HepG2 (cell line): ENCODE results near the gene CD164L2. TPM values are rescaled to one million over a fixed set of nuclear protein-coding genes. Genes with fewer than 3 reads are reported as not detected.

Experiments
- BCLAF1 ChIP-seq: fragments of 450-650 bp; IDR thresholded peaks from 2 replicates; pipeline ENCODE4 v1.6.1; 2017; ENCODE audit warnings: mild to moderate bottlenecking
- GATA4 ChIP-seq: sonication (generic); IDR thresholded peaks from 2 replicates; pipeline ENCODE4 v1.6.1; 2016; ENCODE audit warnings: antibody characterized with exemption, low read depth, borderline replicate concordance
- GATAD1 ChIP-seq: IDR thresholded peaks from 2 replicates; pipeline ENCODE4 v1.6.1; 2016; ENCODE audit warnings: missing genetic modification reagents, missing compliant biosample characterization
- HNF4A ChIP-seq: sonication (generic); formaldehyde crosslinking; IDR thresholded peaks from 2 replicates; pipeline ENCODE4 v1.4.0; 2020; ENCODE audit warnings: missing genetic modification reagents
- IKZF5 ChIP-seq: IDR thresholded peaks from 2 replicates; pipeline ENCODE4 v1.6.1; 2018; ENCODE audit warnings: missing genetic modification reagents, mild to moderate bottlenecking, missing compliant biosample characterization
- MTA1 ChIP-seq: sonication (generic); formaldehyde crosslinking; IDR thresholded peaks from 2 replicates; pipeline ENCODE4 v1.4.0; 2020; ENCODE audit warnings: missing genetic modification reagents, mild to moderate bottlenecking, borderline replicate concordance
- NR2F1 ChIP-seq, 2 experiments: fragments of 450-650 bp in 1 of 2; formaldehyde crosslinking in 1 of 2; IDR thresholded peaks; 2 replicates each; pipeline versions ENCODE4 v1.5.0 to v1.6.1; 2016 to 2020; ENCODE audit warnings: mild to moderate bottlenecking in 1 of 2, missing compliant biosample characterization in 1 of 2, missing genetic modification reagents in 1 of 2, moderate library complexity in 1 of 2
- RAD21 ChIP-seq: fragments of 450-650 bp; formaldehyde crosslinking; IDR thresholded peaks from 2 replicates; pipeline ENCODE4 v1.5.0; 2020; ENCODE audit warnings: mild to moderate bottlenecking
- RCOR2 ChIP-seq: IDR thresholded peaks from 2 replicates; pipeline ENCODE4 v1.6.1; 2016; ENCODE audit warnings: missing biosample characterization, missing genetic modification reagents
- SIN3A ChIP-seq: IDR thresholded peaks from 2 replicates; pipeline ENCODE4 v1.6.1; 2011; ENCODE audit warnings: low read depth, mild to moderate bottlenecking, control low read depth, low read length, borderline replicate concordance
- SP2 ChIP-seq: sonication (generic); formaldehyde crosslinking; IDR thresholded peaks from 2 replicates; pipeline ENCODE4 v1.5.1; 2020; ENCODE audit warnings: mild to moderate bottlenecking, missing genetic modification reagents
- ZNF207 ChIP-seq: fragments of 450-650 bp; IDR thresholded peaks from 2 replicates; pipeline ENCODE4 v1.6.1; 2016; ENCODE audit warnings: antibody characterized with exemption, borderline replicate concordance
- ZNF253 ChIP-seq: sonication (generic); formaldehyde crosslinking; IDR thresholded peaks from 2 replicates; pipeline ENCODE4 v1.8.0; 2022; ENCODE audit warnings: mild to moderate bottlenecking, missing genetic modification reagents, borderline replicate concordance
- ZNF703 ChIP-seq: sonication (generic); formaldehyde crosslinking; IDR thresholded peaks from 2 replicates; pipeline ENCODE4 v1.5.1; 2020; ENCODE audit warnings: missing genetic modification reagents, mild to moderate bottlenecking, moderate library complexity, borderline replicate concordance
- ZNF773 ChIP-seq: sonication (generic); formaldehyde crosslinking; IDR thresholded peaks from 2 replicates; pipeline ENCODE4 v1.4.0; 2020; ENCODE audit warnings: missing genetic modification reagents, borderline replicate concordance
- ZNF780A ChIP-seq: sonication (generic); formaldehyde crosslinking; IDR thresholded peaks from 2 replicates; pipeline ENCODE4 v1.8.0; 2022; ENCODE audit warnings: mild to moderate bottlenecking, missing genetic modification reagents, moderate library complexity
- polyA plus RNA-seq, 8 experiments: library from polyadenylated mRNA; depleted of rRNA in 3 of 8; stranded (reverse) in 7 of 8; unstranded in 1 of 8; fragments of >200 nt; fragmentation: Illumina TruSeq in 4 of 8; extraction: Trizol in 4 of 8; gene quantifications; 2 replicates each; pipeline versions ENCODE4 v1.2.1 to v1.2.3, GENCODE V29; 2011 to 2016; ENCODE audit warnings: low read depth in 4 of 8, missing spikeins in 1 of 8, mixed read lengths in 1 of 8; ENCODE audit not compliant: insufficient read depth in 1 of 8
- total RNA-seq, 5 experiments: library from RNA; depleted of rRNA; stranded (reverse); fragments of >200 nt; fragmentation: Illumina TruSeq; extraction: Trizol; gene quantifications; 2 replicates each; pipeline ENCODE4 v1.2.3, GENCODE V29; 2016; ENCODE audit warnings: low read depth in 1 of 5

CD164L2 gene
- total and polyA plus RNA-seq, 2 of the 13 experiments (the other 11 are each of a cell fraction or from before 2014, with no cell fraction given): not detected

GRCh38 chr1:27348861-27349783, 34.0 kb downstream of the CD164L2 start (continued):
- no peak for TF ChIP-seq IKZF5
- no peak for TF ChIP-seq GATAD1 (CRISPR knock-in tag)
- TF ChIP-seq ZNF253 (CRISPR knock-in tag): no peak
- peak; percentile 39; the same call in 1 of the 2 replicates for TF ChIP-seq MTA1 (CRISPR knock-in tag)
- TF ChIP-seq HNF4A (CRISPR knock-in tag): peak; percentile 31; the same call in 1 of the 2 replicates
- TF ChIP-seq ZNF773 (CRISPR knock-in tag): no peak
- TF ChIP-seq ZNF703 (CRISPR knock-in tag): no peak
- no peak for TF ChIP-seq BCLAF1
- no peak for TF ChIP-seq RCOR2 (CRISPR knock-in tag)
- TF ChIP-seq RAD21: no peak
- TF ChIP-seq NR2F1 (CRISPR knock-in tag; IDR thresholded peaks at IDR 0.05): peak in 1 of 2 experiments; percentile 66; a peak in 2 of 4 replicates
- TF ChIP-seq SP2 (CRISPR knock-in tag): no peak
- TF ChIP-seq ZNF780A (CRISPR knock-in tag): no peak
- no peak for TF ChIP-seq GATA4
- TF ChIP-seq SIN3A: no peak; the same call in 1 of the 2 replicates
- no peak for TF ChIP-seq ZNF207
